ENCODE results near the gene CYP2A6. TPM values are rescaled to one million over a fixed set of nuclear protein-coding genes. Genes with fewer than 3 reads are reported as not detected.

Gene CYP2A6
- total and polyA plus RNA-seq, 7 donors, result 1.8 TPM; not detected in 6

DNA sequence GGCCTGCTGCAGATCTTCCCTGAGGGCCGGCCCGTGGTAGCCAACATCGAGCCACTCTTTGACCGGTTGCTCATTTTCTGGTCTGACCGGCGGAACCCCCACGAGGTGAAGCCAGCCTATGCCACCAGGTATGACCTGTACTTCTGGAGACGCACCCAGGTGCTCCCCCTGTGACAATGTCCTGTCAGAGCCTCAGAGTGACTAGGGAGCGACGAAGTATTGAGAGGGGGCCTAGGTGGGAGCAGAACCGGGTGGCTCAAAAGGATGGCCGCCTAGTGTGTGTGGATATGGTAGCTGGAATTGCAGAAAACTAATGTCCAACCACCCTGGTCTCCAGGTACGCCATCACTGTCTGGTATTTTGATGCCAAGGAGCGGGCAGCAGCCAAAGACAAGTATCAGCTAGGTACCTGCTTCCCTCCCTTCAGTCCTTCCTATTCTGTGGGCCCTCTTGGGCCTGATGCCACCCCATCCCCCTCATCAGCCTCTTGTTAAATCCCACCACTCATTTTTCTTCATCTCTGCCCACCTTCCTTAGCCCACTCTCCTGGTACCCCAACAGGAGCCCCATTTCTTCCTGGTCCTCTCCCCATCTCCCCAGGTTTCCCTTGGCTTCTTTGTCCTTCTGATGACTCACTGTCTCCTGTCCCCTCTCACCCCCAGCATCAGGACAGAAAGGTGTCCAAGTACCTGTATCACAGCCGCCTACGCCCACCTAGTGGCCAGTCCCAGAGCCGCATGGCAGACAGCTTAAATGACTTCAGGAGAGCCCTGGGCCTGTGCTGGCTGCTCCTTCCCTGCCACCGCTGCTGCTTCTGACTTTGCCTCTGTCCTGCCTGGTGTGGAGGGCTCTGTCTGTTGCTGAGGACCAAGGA is 42.9 kb downstream of the CYP2A6 start:
- Histone ChIP-seq H3K4me1 (peaks cover 0 to 88% (median 84%) of the 10 kb centered on the region in 4 donors), H3K27me3 (no peaks in the 10 kb centered on the region), H3K9me3 (no peaks in the 10 kb centered on the region), H3K4me3 (peak overlapping the region in 1 of 4 donors; percentile 16), H3K36me3 (peaks cover 0 to 30% (median 19%) of the 10 kb centered on the region in 4 donors), H3K27ac (peak overlapping the region; percentile 89 to 99 (median 96))
- no peak for DNase-seq
- intact Hi-C loops (cut with DNase I), result no loop called here
- WGBS, 2 donors, result 78 to 79% methylated on average over 18 of the region's 18 CpGs
- no peak for TF ChIP-seq POLR2A (IDR thresholded peaks at IDR 0.05)
- peak in 1 of 4 donors; percentile 1 for TF ChIP-seq POLR2AphosphoS5 (IDR thresholded peaks at IDR 0.05)
- no peak for TF ChIP-seq EP300 (IDR thresholded peaks at IDR 0.05)
- TF ChIP-seq, protein P1, sequence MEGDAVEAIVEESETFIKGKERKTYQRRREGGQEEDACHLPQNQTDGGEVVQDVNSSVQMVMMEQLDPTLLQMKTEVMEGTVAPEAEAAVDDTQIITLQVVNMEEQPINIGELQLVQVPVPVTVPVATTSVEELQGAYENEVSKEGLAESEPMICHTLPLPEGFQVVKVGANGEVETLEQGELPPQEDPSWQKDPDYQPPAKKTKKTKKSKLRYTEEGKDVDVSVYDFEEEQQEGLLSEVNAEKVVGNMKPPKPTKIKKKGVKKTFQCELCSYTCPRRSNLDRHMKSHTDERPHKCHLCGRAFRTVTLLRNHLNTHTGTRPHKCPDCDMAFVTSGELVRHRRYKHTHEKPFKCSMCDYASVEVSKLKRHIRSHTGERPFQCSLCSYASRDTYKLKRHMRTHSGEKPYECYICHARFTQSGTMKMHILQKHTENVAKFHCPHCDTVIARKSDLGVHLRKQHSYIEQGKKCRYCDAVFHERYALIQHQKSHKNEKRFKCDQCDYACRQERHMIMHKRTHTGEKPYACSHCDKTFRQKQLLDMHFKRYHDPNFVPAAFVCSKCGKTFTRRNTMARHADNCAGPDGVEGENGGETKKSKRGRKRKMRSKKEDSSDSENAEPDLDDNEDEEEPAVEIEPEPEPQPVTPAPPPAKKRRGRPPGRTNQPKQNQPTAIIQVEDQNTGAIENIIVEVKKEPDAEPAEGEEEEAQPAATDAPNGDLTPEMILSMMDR (IDR thresholded peaks at IDR 0.05), result peak in 3 of 4 experiments; percentile 2 to 23 (median 2)

DNA sequence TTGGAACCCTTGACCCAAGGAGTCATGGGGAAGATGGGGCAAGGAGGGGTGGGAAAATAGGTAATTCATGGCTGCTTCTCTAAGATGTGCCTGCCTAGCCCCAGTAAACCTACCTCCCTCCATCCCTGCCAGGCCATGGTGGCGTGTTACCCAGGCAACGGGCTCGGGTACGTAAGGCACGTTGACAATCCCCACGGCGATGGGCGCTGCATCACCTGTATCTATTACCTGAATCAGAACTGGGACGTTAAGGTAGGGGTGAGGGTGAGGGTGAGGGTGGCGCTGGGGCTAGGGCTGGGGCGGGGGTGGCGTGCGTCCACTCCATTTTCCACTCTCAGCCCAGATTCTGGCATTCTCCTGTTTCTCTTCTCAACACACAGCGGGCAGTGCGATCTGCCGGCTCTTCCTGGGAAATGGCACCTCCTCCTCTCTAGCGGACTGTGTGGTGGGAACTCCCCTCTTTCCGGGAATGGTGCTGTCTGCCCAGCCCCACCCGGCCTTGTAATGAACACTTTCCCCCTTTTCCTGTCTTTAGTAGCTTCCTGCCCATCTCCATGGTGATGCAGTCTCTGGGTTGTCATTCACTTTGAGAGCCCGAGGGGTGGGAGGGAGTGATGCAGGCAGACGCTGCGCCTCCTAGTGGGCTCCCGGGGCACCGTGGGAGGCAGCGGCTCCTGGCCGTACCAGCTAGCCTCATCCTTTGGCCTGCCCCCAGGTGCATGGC is 43.7 kb downstream of the CYP2A6 start:
- H3K4me1 ChIP-seq, result peaks cover 0 to 88% (median 84%) of the 10 kb centered on the region in 4 donors
- H3K4me3 ChIP-seq, result peak overlapping the region in 1 of 4 donors; percentile 16
- intact Hi-C loops (cut with DNase I), result no loop called here

DNA sequence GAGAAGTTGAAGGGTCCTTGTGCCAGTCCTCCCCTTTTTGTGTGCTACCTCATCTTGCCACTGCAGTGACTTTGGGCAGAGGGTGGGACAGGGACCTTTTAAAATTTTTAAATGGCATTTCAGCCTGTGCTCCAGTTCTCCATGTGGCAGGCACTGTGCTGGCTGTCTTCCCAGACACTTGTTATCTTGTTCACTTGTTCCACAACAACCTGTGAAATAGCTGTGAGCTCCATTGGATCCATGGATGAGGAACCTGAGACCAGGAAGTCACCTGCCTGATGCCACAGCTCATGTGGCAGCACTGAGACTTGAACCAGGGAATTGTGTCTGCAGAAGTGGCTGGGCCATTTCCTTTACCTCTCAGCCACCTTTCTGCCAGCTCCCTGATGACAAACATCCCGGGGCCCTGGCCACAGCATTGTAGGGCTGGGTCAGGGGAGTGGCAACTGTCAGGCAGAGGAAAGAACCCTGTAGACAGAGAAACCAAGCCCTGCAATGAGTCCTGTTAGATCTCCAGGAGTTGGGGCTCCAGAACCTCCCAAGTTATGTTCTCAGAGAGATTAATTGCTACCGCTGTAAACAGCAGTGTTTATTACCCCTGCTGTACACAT is 44.9 kb downstream of the CYP2A6 start:
- H3K36me3 ChIP-seq, result peaks cover 5 to 45% (median 24%) of the 10 kb centered on the region in 4 donors
- H3K4me3 ChIP-seq, result no peak overlapping the region
- WGBS, 2 donors, result 13 to 49% methylated on average over 2 of the region's 2 CpGs
- DNase-seq, result no peak
- peaks cover 0 to 92% (median 90%) of the 10 kb centered on the region in 4 donors for H3K4me1 ChIP-seq
- intact Hi-C loops (cut with DNase I), result no loop called here
- no peaks in the 10 kb centered on the region for H3K9me3 ChIP-seq
- TF ChIP-seq POLR2A (IDR thresholded peaks at IDR 0.05) (no peak), POLR2AphosphoS5 (IDR thresholded peaks at IDR 0.05) (no peak), EP300 (IDR thresholded peaks at IDR 0.05) (no peak)
- TF ChIP-seq, protein P1 (IDR thresholded peaks at IDR 0.05), result no peak
- peak overlapping the region; percentile 89 to 99 (median 96) for H3K27ac ChIP-seq
- H3K27me3 ChIP-seq, result no peaks in the 10 kb centered on the region

More for the DNA sequence above, 43.7 kb downstream of the CYP2A6 start:
- H3K27me3 ChIP-seq, result no peaks in the 10 kb centered on the region
- H3K9me3 ChIP-seq, result no peaks in the 10 kb centered on the region
- H3K36me3 ChIP-seq, result peaks cover 0 to 34% (median 19%) of the 10 kb centered on the region in 4 donors
- DNase-seq, result peak; percentile 92
- 42 to 67% methylated on average over 26 of the region's 26 CpGs for WGBS, 2 donors
- no peak for TF ChIP-seq POLR2A (IDR thresholded peaks at IDR 0.05)
- TF ChIP-seq POLR2AphosphoS5 (IDR thresholded peaks at IDR 0.05), result peak in 3 of 4 donors; percentile 40 to 74 (median 50)
- TF ChIP-seq EP300 (IDR thresholded peaks at IDR 0.05), result no peak
- TF ChIP-seq, protein P1 (IDR thresholded peaks at IDR 0.05), result peak; percentile 61 to 88 (median 80)
- peak overlapping the region; percentile 89 to 99 (median 96) for H3K27ac ChIP-seq

DNA sequence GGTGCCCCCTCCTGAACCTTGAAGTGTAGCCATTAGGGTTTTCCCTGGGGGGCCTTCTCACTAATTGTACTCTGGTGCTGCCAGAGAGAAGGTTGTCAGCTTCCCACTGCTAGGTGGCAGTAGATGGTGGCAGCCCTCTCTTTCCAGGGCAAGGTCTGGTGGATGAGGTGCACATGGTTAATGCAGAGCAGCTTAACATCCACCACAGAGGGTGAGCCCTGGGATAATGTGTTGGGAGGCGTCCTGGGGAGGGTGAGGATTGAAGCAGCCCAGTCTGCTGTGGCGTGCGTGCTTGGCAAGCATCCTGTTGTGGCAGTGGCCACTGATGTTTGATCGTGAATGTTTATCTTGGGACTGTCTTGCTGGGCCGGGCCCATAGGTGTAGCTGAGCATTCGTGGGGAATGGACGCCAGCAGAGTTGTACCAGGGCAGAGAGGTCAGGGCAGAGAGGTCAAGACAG is 45.4 kb downstream of the CYP2A6 start:
- Histone ChIP-seq H3K9me3 (no peaks in the 10 kb centered on the region), H3K27ac (peak overlapping the region; percentile 89 to 99 (median 96)), H3K4me1 (peaks cover 0 to 92% (median 90%) of the 10 kb centered on the region in 4 donors), H3K4me3 (no peak overlapping the region), H3K36me3 (peaks cover 5 to 46% (median 24%) of the 10 kb centered on the region in 4 donors), H3K27me3 (no peaks in the 10 kb centered on the region)
- 22 to 58% methylated on average over 7 of the region's 7 CpGs for WGBS, 2 donors
- DNase-seq, result no peak
- intact Hi-C loops (cut with DNase I), result no loop called here
- TF ChIP-seq EP300 (IDR thresholded peaks at IDR 0.05) (no peak), POLR2AphosphoS5 (IDR thresholded peaks at IDR 0.05) (no peak)
- TF ChIP-seq, protein P1 (IDR thresholded peaks at IDR 0.05), result no peak

Data from sigmoid colon (tissue), 7 donors.